Measurements from ENCODE around the gene SLC25A31.
A peak's percentile ranks its signal among the peaks of the same experiment; 100 is the strongest.

The SLC25A31 gene

DNA sequence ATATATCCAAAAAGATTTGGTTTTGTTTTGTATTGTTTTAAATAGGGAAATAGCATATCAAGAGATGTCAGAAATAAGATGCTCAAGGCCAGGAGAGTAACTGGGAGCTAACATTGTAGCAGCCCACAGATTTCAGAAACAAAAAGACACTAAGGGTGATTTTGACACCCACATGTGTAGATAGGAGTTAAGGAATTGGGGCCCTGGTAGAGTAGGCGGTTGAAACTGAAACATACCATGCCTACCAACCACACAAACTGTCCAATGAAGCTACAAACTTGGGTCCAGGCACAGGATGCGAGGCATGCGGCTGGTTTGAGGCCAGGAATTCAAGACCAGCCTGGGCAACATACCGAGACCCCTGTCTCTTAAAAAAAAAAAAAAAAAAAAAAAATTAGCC, 45.6 kb downstream of the SLC25A31 start:
- no peak for DNase-seq (ENCODE audit: low read depth, low spot score)
- no peak overlapping the region for H3K27ac ChIP-seq

GRCh38 chr4:127776620-127777019, 46.4 kb downstream of the SLC25A31 start:
- no peak overlapping the region for H3K27ac ChIP-seq
- DNase-seq (ENCODE audit: low read depth, low spot score) = no peak

DNA sequence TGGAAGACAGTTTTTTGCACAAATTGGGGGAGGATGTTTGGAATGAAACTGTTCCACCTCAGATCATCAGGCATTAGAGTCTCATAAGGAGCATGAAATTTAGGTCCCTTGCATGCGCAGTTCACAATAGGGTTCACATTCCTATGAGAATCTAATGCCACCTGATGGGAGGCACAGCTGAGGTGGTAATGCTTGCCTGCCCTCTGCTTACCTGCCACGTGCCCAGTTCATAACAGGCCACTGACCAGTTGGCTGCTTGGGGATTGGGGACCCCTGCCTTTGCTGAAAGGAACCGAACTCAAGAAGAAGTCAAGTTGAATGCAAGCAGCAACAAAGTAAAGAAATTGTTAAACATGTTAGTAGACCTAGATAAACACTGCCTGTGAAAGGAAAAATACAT, 47.3 kb downstream of the SLC25A31 start:
- H3K27ac ChIP-seq = no peak overlapping the region
- no peak for DNase-seq (ENCODE audit: low read depth, low spot score)

GRCh38 chr4:127778102-127778501, 47.9 kb downstream of the SLC25A31 start:
- DNase-seq (ENCODE audit: low read depth, low spot score) = no peak
- no peak overlapping the region for H3K27ac ChIP-seq

DNA sequence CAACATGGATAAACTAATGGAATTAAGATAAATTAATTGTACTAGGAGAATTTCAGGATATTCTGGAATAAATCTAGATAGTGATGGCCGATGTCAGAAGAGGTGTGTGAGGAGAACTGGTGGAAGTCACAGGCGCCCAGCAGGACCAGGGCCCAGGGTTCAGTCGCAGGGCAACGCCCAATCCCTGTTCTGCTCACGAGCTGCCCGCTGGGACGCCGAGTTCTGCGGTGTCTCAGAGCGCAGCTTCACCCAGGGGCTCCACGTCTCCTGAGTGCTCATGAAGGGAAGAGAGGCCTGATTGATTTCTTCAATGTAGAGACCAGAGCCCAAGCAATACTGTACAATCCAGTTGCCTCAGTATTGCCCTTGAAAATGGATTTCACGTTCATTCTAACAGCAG, 50.4 kb downstream of the SLC25A31 start:
- no peak overlapping the region for H3K27ac ChIP-seq
- DNase-seq (ENCODE audit: low read depth, low spot score) = no peak

DNA sequence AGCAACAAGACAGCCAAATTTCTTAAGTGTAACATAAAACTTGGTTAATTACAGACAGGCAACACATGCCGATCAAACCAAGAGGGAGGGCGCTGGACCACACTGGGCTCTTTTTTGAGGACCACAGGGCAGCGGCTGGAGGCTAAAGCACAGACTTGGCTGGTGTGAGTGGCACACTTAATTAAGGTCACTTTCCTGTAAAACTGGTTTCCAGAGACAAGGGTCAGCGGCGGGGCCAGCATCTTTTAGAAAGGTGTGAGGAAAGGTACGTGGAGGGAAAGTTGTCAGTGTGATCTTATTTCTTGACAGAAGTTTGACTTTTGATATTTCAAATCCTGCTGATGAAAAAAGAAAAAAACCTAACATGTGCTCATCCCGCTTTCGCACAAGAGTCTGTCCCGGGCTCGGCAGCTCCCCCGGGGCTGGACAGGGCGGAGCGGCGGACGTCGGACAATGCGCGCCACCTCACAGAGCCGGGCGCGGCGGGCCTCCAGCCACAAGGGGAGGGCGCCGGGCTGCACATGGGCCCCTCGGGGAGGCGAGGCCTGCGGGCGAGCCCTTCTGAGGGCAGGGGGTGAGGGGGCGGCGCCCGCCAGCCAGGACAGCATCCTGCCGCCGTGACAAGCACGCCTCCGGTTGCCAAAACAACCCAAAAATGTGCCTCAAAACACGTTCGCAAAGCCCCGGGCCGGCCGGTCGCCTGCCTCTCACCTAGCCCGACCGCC, 51.3 kb downstream of the SLC25A31 start:
- peak overlapping the region; percentile 95 for H3K27ac ChIP-seq
- DNase-seq (ENCODE audit: low read depth, low spot score) = no peak

DNA sequence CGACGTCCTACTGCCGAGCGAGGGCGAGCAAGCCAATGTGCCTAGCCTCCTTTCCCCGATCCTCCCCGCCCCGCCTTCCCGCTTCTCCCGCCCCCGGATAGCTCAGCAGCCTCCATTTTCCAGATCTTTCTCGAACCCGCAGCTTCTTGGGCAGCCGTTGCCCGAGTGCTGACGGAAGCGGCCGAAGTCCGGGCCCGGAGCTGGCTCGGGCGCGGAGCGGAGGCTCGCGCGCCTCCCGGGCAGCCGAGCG, 51.8 kb downstream of the SLC25A31 start:
- DNase-seq (ENCODE audit: low read depth, low spot score) = peak; percentile 52
- H3K27ac ChIP-seq = peak overlapping the region; percentile 95

DNA sequence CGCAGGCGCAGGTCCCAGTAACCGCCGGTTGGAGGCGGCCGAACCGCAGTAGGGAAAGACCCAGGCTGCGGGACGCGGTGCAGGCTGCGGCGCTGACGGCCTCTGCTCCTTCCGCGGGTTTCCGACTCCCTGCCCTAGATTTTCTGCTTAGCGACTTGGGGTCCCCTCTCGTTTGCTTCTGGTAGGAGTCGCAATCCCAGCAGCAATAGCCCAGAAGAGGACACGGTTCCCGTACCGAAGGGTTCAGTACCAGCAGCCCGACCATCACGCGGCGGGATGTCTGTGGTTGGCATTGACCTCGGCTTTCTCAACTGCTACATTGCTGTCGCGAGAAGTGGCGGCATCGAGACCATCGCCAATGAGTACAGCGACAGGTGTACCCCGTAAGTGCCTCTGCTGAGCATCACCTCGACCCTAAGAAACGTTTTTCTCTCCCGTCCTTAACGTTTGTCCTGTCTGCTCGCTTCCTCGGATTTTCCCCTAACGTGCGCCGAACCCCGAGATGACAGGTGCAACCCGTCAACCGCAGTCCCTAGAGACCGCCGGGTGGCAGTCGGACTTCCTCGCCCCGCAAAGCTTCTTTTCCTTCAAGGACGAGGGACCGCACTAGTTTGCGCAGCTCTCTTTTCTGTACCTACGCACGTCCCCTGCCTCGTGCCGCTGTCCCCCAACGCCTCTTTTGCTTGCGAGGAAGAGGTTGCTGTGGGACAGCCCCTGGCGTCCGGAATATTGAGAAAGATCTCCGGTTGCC, 52.2 kb downstream of the SLC25A31 start, which contains the start of gene HSPA4L:
TSS of gene HSPA4L (plus strand) at position 48 of the 751 bp plus-strand sequence. CDS start at position 277, 229 bp downstream.
- peak within 1 kb of the TSS; percentile 95 for H3K27ac ChIP-seq

DNA sequence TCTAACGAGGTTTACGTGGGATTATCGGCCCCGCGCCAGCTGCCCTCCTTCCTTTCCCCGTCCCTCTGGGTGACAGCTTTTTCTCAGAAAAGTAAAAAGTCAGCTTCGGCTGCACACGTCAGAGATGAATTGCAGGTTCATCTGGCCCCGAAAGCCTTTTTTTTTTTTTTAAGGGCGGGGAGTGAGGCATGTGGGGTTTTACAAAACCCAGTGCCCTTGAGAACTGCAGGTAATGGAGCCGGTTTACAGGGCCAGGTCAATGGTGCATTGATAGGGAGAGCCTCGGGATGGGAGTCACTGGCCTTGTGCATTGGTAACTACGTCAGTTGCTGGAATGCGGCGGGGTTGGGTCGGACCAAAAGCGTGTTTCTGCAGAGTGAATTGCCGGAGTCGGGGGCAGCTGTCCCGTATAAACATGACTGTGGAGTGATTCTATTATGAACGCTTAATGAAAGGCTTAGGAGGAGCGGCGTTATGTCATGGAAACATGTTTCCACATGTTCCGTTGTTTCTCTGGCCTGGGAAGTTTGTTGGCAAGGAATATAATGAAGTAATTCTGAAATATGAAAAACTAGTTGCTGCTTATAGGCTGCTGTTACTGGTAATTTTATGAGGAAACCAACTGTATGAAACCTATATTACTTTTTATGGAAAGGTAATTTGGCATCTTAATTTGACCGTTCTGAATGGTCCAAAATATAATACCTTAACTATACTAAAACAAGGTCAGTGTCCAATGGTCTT, 53.0 kb downstream of the SLC25A31 start:
- DNase-seq (ENCODE audit: low read depth, low spot score) = peak; percentile 99
- peak overlapping the region; percentile 95 for H3K27ac ChIP-seq

More for the DNA sequence above, 52.2 kb downstream of the SLC25A31 start, which contains the start of gene HSPA4L:
- no peak for DNase-seq (ENCODE audit: low read depth, low spot score)

DNA sequence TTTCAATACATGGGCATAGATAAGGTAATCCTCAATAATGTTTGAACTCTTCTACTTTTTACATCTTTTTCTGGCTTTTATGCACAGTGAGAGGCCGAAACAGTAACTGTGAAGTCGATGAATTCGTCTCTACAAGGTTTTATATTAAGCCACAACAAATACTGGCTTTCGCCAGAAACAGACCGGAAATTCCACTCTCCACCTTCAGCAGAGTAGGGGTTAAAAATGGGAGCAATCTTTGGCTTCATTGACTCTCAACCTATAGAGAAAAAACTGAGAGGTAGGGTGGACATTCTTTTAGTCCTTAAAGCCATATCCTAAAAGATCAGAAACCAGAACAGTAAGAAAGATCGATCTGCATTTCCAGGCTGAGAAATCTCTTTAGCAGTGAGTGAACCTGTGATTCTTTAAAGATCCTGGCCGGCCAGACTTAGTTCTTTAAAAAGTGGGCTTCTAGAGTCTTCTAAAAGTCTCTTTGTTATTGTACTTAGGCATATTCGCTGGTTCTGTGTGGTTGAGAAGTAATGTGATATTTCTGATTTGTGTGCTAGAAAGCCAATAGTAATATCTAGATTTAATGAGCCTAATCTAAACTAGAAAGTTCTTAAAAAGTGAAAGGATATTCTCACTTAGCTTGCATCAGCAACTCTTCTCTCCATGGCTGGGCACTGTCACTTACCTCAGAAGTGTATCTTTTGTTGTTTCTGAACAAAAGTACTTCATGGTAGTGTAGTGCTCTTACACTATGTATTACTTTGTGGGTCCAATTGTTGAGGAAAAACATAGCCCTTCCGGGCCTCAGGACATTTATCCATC, 54.0 kb downstream of the SLC25A31 start:
- peak overlapping the region; percentile 95 for H3K27ac ChIP-seq
- DNase-seq (ENCODE audit: low read depth, low spot score) = no peak

GRCh38 chr4:127788517-127788916, 58.3 kb downstream of the SLC25A31 start:
- no peak for DNase-seq (ENCODE audit: low read depth, low spot score)
- H3K27ac ChIP-seq = no peak overlapping the region

- H3K27ac ChIP-seq = no peak overlapping the region
- no peak for DNase-seq (ENCODE audit: low read depth, low spot score)
Observed at GRCh38 chr4:127791391-127791790, 61.2 kb downstream of the SLC25A31 start.

GRCh38 chr4:127793528-127793927, 63.3 kb downstream of the SLC25A31 start:
- H3K27ac ChIP-seq = no peak overlapping the region
- DNase-seq (ENCODE audit: low read depth, low spot score) = no peak

- no peak for DNase-seq (ENCODE audit: low read depth, low spot score)
Observed at GRCh38 chr4:127799711-127800110, 69.5 kb downstream of the SLC25A31 start.

DNA sequence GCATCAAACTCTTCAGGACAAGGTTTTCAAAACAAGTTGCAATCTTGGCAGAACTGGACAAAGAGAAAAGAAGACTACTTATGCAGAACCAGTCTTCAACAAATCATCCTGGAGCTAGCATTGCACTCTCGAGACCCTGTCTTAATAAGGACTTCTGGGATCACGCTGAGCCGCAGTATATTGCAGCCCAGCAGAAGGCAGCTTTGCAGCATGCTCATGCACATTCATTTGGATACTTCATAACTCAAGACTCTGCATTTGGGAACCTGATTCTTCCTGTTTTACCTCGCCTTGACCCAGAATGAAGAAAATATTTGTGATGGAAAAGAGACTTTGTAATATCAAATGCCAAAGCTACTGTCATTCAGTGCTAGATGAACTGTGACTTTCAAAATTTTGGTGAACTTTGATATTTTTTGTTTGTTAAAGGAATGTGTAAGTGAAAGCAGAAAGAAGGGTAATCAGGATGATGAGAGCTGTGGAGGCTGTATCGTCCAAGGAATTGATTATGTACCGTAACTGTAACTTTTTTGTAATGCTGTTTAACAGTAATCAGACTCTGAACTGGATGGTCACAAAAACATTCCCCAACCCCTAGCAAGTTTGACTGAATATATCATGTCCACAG, 79.1 kb downstream of the SLC25A31 start:
- DNase-seq (ENCODE audit: low read depth, low spot score) = no peak
- H3K27ac ChIP-seq = no peak overlapping the region

More at GRCh38 chr4:127799711-127800110, 69.5 kb downstream of the SLC25A31 start:
- H3K27ac ChIP-seq = no peak overlapping the region

GRCh38 chr4:127810551-127810950, 80.4 kb downstream of the SLC25A31 start:
- no peak for DNase-seq (ENCODE audit: low read depth, low spot score)
- H3K27ac ChIP-seq = no peak overlapping the region

GRCh38 chr4:127822430-127822829, 92.2 kb downstream of the SLC25A31 start:
- no peak overlapping the region for H3K27ac ChIP-seq
- no peak for DNase-seq (ENCODE audit: low read depth, low spot score)
